ENCODE data around the gene HECTD1.

HECTD1 gene

GRCh38 chr14:31181271-31181670, 26.3 kb downstream of the HECTD1 start:
- FAIRE-seq (no peak), DNase-seq (ENCODE audit: insufficient read length) (no peak)
- TF ChIP-seq POLR2AphosphoS5 (IDR thresholded peaks at IDR 0.05; ENCODE audit: low read depth, low read length): no peak
- TF ChIP-seq TAF1 (IDR thresholded peaks at IDR 0.05; ENCODE audit: borderline replicate concordance, low read depth, low read length): no peak
- no peak for TF ChIP-seq POLR2A (IDR thresholded peaks at IDR 0.05; ENCODE audit: low read depth, low read length)

GRCh38 chr14:31180299-31181051, 27.1 kb downstream of the HECTD1 start:
- FAIRE-seq: no peak

GRCh38 chr14:31174433-31174832, 33.2 kb downstream of the HECTD1 start:
- DNase-seq (ENCODE audit: insufficient read length) (no peak), FAIRE-seq (no peak)
- no peak for TF ChIP-seq POLR2A (IDR thresholded peaks at IDR 0.05; ENCODE audit: low read depth, low read length)

More at GRCh38 chr14:31180299-31181051, 27.1 kb downstream of the HECTD1 start:
- TF ChIP-seq POLR2A (IDR thresholded peaks at IDR 0.05; ENCODE audit: low read depth, low read length): no peak
- TF ChIP-seq POLR2AphosphoS5 (IDR thresholded peaks at IDR 0.05; ENCODE audit: low read depth, low read length): no peak
- no peak for TF ChIP-seq TAF1 (IDR thresholded peaks at IDR 0.05; ENCODE audit: borderline replicate concordance, low read depth, low read length)
- no peak for DNase-seq (ENCODE audit: insufficient read length)

GRCh38 chr14:31173120-31173837, 34.3 kb downstream of the HECTD1 start:
- peak; percentile 14 for FAIRE-seq

GRCh38 chr14:31172084-31172483, 35.5 kb downstream of the HECTD1 start:
- FAIRE-seq: no peak
- no peak for TF ChIP-seq TAF1 (IDR thresholded peaks at IDR 0.05; ENCODE audit: borderline replicate concordance, low read depth, low read length)
- no peak for TF ChIP-seq POLR2A (IDR thresholded peaks at IDR 0.05; ENCODE audit: low read depth, low read length)
- TF ChIP-seq POLR2AphosphoS5 (IDR thresholded peaks at IDR 0.05; ENCODE audit: low read depth, low read length): no peak
- DNase-seq (ENCODE audit: insufficient read length): no peak

More at GRCh38 chr14:31173120-31173837, 34.3 kb downstream of the HECTD1 start:
- no peak for TF ChIP-seq POLR2A (IDR thresholded peaks at IDR 0.05; ENCODE audit: low read depth, low read length)
- TF ChIP-seq POLR2AphosphoS5 (IDR thresholded peaks at IDR 0.05; ENCODE audit: low read depth, low read length): no peak
- TF ChIP-seq TAF1 (IDR thresholded peaks at IDR 0.05; ENCODE audit: borderline replicate concordance, low read depth, low read length): no peak
- DNase-seq (ENCODE audit: insufficient read length): no peak

- no peak for TF ChIP-seq POLR2A (IDR thresholded peaks at IDR 0.05; ENCODE audit: low read depth, low read length)
- no peak for TF ChIP-seq TAF1 (IDR thresholded peaks at IDR 0.05; ENCODE audit: borderline replicate concordance, low read depth, low read length)
- TF ChIP-seq POLR2AphosphoS5 (IDR thresholded peaks at IDR 0.05; ENCODE audit: low read depth, low read length): no peak
- no peak for FAIRE-seq
- no peak for DNase-seq (ENCODE audit: insufficient read length)
These were observed 37.2 kb downstream of the HECTD1 start for GRCh38 chr14:31170411-31170810.

- FAIRE-seq: no peak
- TF ChIP-seq TAF1 (IDR thresholded peaks at IDR 0.05; ENCODE audit: borderline replicate concordance, low read depth, low read length) (no peak), POLR2AphosphoS5 (IDR thresholded peaks at IDR 0.05; ENCODE audit: low read depth, low read length) (no peak), POLR2A (IDR thresholded peaks at IDR 0.05; ENCODE audit: low read depth, low read length) (no peak)
- DNase-seq (ENCODE audit: insufficient read length): no peak
These were observed 37.7 kb downstream of the HECTD1 start for GRCh38 chr14:31169877-31170276.

- FAIRE-seq (no peak), DNase-seq (ENCODE audit: insufficient read length) (no peak)
- TF ChIP-seq POLR2A (IDR thresholded peaks at IDR 0.05; ENCODE audit: low read depth, low read length): no peak
- no peak for TF ChIP-seq TAF1 (IDR thresholded peaks at IDR 0.05; ENCODE audit: borderline replicate concordance, low read depth, low read length)
These were observed 40.6 kb downstream of the HECTD1 start for GRCh38 chr14:31167032-31167431.

- FAIRE-seq: no peak
These were observed 41.4 kb downstream of the HECTD1 start for GRCh38 chr14:31166271-31166561.

GRCh38 chr14:31164115-31164514, 43.5 kb downstream of the HECTD1 start:
- no peak for FAIRE-seq
- no peak for DNase-seq (ENCODE audit: insufficient read length)
- TF ChIP-seq TAF1 (IDR thresholded peaks at IDR 0.05; ENCODE audit: borderline replicate concordance, low read depth, low read length) (no peak), POLR2A (IDR thresholded peaks at IDR 0.05; ENCODE audit: low read depth, low read length) (no peak), POLR2AphosphoS5 (IDR thresholded peaks at IDR 0.05; ENCODE audit: low read depth, low read length) (no peak)

More at GRCh38 chr14:31166271-31166561, 41.4 kb downstream of the HECTD1 start:
- no peak for DNase-seq (ENCODE audit: insufficient read length)
- TF ChIP-seq POLR2A (IDR thresholded peaks at IDR 0.05; ENCODE audit: low read depth, low read length) (no peak), POLR2AphosphoS5 (IDR thresholded peaks at IDR 0.05; ENCODE audit: low read depth, low read length) (no peak), TAF1 (IDR thresholded peaks at IDR 0.05; ENCODE audit: borderline replicate concordance, low read depth, low read length) (no peak)

GRCh38 chr14:31162910-31163649, 44.5 kb downstream of the HECTD1 start:
- FAIRE-seq (no peak), DNase-seq (ENCODE audit: insufficient read length) (no peak)
- TF ChIP-seq POLR2A (IDR thresholded peaks at IDR 0.05; ENCODE audit: low read depth, low read length) (no peak), TAF1 (IDR thresholded peaks at IDR 0.05; ENCODE audit: borderline replicate concordance, low read depth, low read length) (no peak), POLR2AphosphoS5 (IDR thresholded peaks at IDR 0.05; ENCODE audit: low read depth, low read length) (no peak)
